Measurements from ENCODE around the gene NEK11.

DNA sequence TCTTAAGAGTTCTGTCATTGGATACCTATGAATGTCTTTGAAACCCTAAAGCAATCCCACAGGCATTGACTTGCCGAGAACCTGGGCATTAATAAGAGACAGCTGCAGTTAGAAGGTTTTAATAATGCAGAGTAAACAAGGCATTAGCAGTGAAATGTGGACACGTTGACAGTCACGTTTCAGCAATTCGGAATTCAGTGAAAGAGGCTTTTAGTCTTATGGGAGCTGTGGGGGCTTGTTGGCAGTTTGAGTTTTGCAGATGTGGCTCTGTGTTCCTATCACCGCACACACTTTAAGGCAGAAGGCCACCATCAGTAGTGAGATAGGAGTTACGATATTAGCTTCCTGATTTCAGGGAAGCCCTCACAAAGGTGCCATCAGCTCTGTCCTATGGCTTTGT lies 209.7 kb downstream of the NEK11 start:
- TF ChIP-seq GATA2 (IDR thresholded peaks at IDR 0.05; ENCODE audit: low read depth, low read length): no peak
- TF ChIP-seq GATA3 (IDR thresholded peaks at IDR 0.05; ENCODE audit: low read depth, low read length): no peak
